ENCODE data around the gene WSCD1.

DNA sequence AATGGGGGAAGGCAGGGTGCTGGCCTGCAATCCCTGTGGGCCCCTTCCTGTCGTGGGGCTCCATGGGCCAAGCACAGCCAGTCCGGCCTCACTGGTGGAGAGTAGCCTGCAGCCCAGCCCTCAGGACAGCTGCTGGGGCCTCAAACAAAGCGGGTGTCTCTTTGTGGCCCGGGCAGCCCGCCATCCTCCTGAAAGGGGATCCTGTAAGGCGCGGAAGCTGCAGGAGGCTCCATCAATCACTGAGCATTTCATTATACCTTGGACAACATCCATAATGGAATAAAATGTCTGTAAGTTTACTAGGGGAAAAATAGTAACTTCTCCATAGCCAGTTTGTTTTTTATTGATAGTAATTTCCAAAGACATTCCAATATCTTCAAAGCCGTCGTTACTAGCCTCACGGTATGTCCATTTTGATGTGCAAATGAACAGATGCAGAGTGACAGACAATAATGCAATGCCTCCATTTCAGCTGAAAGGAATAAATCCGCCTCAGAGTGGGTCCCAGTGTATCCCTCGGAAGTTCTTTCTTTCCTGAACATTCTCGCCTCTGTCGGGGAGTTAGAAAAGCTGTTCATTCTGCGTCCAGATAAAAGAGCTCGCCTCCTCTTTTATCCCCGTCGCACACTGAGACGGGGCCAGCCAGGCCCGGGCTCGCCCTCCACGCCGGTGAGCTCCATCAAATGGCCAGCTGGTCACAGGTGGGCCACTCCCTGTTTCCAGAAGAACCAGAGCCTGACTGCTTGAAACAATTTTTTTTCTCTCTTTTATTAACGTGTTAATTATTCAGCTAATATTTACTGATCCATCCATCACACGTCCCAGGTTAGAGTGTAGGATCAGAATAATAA is 14.4 kb downstream of the WSCD1 start:
- TF ChIP-seq, protein P1, sequence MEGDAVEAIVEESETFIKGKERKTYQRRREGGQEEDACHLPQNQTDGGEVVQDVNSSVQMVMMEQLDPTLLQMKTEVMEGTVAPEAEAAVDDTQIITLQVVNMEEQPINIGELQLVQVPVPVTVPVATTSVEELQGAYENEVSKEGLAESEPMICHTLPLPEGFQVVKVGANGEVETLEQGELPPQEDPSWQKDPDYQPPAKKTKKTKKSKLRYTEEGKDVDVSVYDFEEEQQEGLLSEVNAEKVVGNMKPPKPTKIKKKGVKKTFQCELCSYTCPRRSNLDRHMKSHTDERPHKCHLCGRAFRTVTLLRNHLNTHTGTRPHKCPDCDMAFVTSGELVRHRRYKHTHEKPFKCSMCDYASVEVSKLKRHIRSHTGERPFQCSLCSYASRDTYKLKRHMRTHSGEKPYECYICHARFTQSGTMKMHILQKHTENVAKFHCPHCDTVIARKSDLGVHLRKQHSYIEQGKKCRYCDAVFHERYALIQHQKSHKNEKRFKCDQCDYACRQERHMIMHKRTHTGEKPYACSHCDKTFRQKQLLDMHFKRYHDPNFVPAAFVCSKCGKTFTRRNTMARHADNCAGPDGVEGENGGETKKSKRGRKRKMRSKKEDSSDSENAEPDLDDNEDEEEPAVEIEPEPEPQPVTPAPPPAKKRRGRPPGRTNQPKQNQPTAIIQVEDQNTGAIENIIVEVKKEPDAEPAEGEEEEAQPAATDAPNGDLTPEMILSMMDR (IDR thresholded peaks at IDR 0.05): no peak
- no peak for TF ChIP-seq POLR2AphosphoS5 (IDR thresholded peaks at IDR 0.05)
- no peak for TF ChIP-seq EP300 (IDR thresholded peaks at IDR 0.05)

All from upper lobe of left lung (tissue), 4 donors.